ENCODE measurements around the gene ANXA5. TPM values are rescaled to one million over a fixed set of nuclear protein-coding genes. Genes with fewer than 3 reads are reported as not detected.

ANXA5 gene
- total and polyA plus RNA-seq, 12 donors = 209 to 654 (median 401) TPM

DNA sequence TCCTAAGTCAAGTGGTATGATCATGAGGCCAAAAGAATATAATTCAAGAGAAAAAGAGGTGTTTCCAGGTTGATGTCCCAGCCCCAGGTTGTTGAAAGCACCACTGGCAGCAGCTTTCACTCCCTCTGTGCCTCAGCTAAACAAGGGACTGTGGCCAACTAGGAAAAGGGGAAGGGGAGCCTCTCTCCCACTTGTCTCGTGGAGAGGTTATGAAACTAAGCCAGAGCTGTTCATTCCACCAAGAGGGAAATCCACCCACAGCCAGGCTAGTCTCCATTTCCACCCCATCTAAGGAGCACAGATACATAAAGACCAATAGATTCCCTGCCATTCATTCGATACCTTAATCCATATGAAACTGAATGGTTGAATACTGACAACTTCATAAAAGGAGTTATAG is 8.1 kb downstream of the ANXA5 start:
- peaks cover 45 to 65% of the 10 kb centered on the region in 2 donors for H3K4me1 ChIP-seq (replicated peaks in 1 of 2)
- H3K27me3 ChIP-seq = no peaks in the 10 kb centered on the region
- peak overlapping the region in 1 of 5 donors; percentile 35 for H3K27ac ChIP-seq
- no peak overlapping the region for H3K4me3 ChIP-seq
- H3K9me3 ChIP-seq (replicated peaks in 1 of 3) = no peaks in the 10 kb centered on the region
- peaks cover 0 to 26% of the 10 kb centered on the region in 2 donors for H3K36me3 ChIP-seq (replicated peaks in 1 of 2)
- intact Hi-C loops (cut with DNase I) = loop anchor here in 1 of 2 donors (5.0 kb wide), 1 partner anchor 39 kb away; no protein-coding TSS in a partner anchor
- 79 to 91% (median 83%) methylated on average over 2 of the region's 2 CpGs for WGBS, 4 donors
- TF ChIP-seq, protein P1, sequence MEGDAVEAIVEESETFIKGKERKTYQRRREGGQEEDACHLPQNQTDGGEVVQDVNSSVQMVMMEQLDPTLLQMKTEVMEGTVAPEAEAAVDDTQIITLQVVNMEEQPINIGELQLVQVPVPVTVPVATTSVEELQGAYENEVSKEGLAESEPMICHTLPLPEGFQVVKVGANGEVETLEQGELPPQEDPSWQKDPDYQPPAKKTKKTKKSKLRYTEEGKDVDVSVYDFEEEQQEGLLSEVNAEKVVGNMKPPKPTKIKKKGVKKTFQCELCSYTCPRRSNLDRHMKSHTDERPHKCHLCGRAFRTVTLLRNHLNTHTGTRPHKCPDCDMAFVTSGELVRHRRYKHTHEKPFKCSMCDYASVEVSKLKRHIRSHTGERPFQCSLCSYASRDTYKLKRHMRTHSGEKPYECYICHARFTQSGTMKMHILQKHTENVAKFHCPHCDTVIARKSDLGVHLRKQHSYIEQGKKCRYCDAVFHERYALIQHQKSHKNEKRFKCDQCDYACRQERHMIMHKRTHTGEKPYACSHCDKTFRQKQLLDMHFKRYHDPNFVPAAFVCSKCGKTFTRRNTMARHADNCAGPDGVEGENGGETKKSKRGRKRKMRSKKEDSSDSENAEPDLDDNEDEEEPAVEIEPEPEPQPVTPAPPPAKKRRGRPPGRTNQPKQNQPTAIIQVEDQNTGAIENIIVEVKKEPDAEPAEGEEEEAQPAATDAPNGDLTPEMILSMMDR (IDR thresholded peaks at IDR 0.05) = no peak
- TF ChIP-seq POLR2A (IDR thresholded peaks at IDR 0.05) = no peak
- DNase-seq = no peak

DNA sequence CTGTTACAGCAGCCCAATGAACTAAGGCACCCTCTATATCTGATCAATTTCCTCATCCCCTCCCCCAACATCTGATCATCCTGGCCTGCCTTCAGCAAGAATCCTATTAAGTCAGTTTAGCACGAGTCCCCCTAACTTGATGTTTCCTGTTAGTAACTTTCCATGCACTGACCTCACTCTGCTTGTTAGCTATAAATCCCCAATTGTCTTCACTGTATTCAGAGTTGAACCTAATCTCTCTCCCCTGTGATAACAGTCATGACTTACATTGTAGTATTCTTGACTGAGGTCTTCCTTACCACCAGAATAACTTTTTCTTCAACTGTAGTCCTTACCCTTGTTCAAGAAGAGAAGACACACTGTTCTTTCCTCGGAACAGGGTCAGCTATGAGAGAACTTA is 8.5 kb downstream of the ANXA5 start:
- 63 to 75% (median 69%) methylated on average over 2 of the region's 2 CpGs for WGBS, 4 donors
- no peak for DNase-seq
- H3K9me3 ChIP-seq (replicated peaks in 1 of 3) = no peaks in the 10 kb centered on the region
- H3K36me3 ChIP-seq (replicated peaks in 1 of 2) = peaks cover 0 to 30% of the 10 kb centered on the region in 2 donors
- peaks cover 41 to 60% of the 10 kb centered on the region in 2 donors for H3K4me1 ChIP-seq (replicated peaks in 1 of 2)
- TF ChIP-seq, protein P1 (IDR thresholded peaks at IDR 0.05) = no peak
- TF ChIP-seq POLR2A (IDR thresholded peaks at IDR 0.05) = no peak
- intact Hi-C loops (cut with DNase I) = loop anchor here in 1 of 2 donors (5.0 kb wide), 1 partner anchor 39 kb away; no protein-coding TSS in a partner anchor
- H3K27me3 ChIP-seq = no peaks in the 10 kb centered on the region
- H3K4me3 ChIP-seq = no peak overlapping the region
- H3K27ac ChIP-seq = peak overlapping the region in 1 of 5 donors; percentile 35

DNA sequence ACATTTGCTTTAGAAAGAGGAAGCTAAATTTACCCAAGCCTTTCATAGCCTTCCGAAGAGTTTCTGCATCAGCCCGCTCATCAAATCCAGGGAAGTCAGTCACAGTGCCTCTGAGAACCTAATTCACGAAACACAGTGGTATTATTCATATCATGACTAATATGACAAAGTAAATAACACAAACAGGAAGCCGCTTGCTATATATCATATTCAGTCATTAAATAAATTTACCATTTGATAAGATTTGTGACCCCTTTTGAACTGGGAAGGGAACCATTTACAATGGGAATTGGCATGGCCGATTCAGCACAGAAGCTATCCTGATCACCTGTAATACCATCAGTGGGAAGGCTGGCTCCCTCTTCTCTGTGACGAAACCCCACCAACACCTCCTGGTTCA is 10.5 kb downstream of the ANXA5 start:
- no peak for TF ChIP-seq POLR2A (IDR thresholded peaks at IDR 0.05)
- TF ChIP-seq, protein P1 (IDR thresholded peaks at IDR 0.05) = no peak
- intact Hi-C loops (cut with DNase I) = loop anchor here in 1 of 2 donors (5.0 kb wide), 1 partner anchor 41 kb away; no protein-coding TSS in a partner anchor
- no peak for DNase-seq
- no peaks in the 10 kb centered on the region for H3K9me3 ChIP-seq (replicated peaks in 1 of 3)
- no peak overlapping the region for H3K27ac ChIP-seq
- peaks cover 27 to 40% of the 10 kb centered on the region in 2 donors for H3K4me1 ChIP-seq (replicated peaks in 1 of 2)
- WGBS, 4 donors = 82 to 92% (median 87%) methylated on average over 6 of the region's 6 CpGs
- no peak overlapping the region for H3K4me3 ChIP-seq
- no peaks in the 10 kb centered on the region for H3K27me3 ChIP-seq
- H3K36me3 ChIP-seq (replicated peaks in 1 of 2) = peaks cover 0 to 50% of the 10 kb centered on the region in 2 donors

DNA sequence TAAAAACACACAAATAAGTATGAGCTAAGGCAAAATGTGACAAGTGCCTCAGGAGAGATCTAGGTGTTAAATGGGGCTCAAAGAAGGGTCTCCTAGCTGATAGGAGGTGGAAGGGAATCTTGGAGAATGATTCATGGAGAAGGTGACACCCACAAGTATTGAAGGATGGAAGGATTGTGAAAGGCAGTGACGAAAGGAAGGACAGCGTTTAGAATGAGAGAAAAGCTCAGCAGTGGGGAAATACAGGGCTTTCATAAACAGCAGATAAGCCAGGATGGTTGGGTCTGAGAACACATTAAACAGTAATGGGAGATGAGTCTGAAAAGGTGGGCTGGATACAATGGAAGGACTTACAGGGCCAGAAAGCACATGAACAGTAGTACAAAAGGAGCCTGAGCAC is 11.5 kb downstream of the ANXA5 start:
- peak overlapping the region in 1 of 5 donors; percentile 18 for H3K27ac ChIP-seq
- WGBS, 4 donors = 55 to 70% (median 62%) methylated on average over 2 of the region's 2 CpGs
- peaks cover 0 to 60% of the 10 kb centered on the region in 2 donors for H3K36me3 ChIP-seq (replicated peaks in 1 of 2)
- intact Hi-C loops (cut with DNase I) = loop anchor here in 1 of 2 donors (5.0 kb wide), 1 partner anchor 42 kb away; no protein-coding TSS in a partner anchor
- peaks cover 18 to 30% of the 10 kb centered on the region in 2 donors for H3K4me1 ChIP-seq (replicated peaks in 1 of 2)
- no peak for DNase-seq
- no peaks in the 10 kb centered on the region for H3K9me3 ChIP-seq (replicated peaks in 1 of 3)
- no peak overlapping the region for H3K4me3 ChIP-seq
- H3K27me3 ChIP-seq = no peaks in the 10 kb centered on the region
- no peak for TF ChIP-seq POLR2A (IDR thresholded peaks at IDR 0.05)
- TF ChIP-seq, protein P1 (IDR thresholded peaks at IDR 0.05) = no peak
